Activated effector memory CD4-positive, alpha-beta T cell treated with Interleukin-2 at 50 U/mL for 16 hours (primary cell): Measurements from ENCODE around the gene MYT1.

Source experiments
- DNase-seq: peaks from one replicate; pipeline ENCODE4 v3.0.0-alpha.2; 2020

Gene MYT1

DNA sequence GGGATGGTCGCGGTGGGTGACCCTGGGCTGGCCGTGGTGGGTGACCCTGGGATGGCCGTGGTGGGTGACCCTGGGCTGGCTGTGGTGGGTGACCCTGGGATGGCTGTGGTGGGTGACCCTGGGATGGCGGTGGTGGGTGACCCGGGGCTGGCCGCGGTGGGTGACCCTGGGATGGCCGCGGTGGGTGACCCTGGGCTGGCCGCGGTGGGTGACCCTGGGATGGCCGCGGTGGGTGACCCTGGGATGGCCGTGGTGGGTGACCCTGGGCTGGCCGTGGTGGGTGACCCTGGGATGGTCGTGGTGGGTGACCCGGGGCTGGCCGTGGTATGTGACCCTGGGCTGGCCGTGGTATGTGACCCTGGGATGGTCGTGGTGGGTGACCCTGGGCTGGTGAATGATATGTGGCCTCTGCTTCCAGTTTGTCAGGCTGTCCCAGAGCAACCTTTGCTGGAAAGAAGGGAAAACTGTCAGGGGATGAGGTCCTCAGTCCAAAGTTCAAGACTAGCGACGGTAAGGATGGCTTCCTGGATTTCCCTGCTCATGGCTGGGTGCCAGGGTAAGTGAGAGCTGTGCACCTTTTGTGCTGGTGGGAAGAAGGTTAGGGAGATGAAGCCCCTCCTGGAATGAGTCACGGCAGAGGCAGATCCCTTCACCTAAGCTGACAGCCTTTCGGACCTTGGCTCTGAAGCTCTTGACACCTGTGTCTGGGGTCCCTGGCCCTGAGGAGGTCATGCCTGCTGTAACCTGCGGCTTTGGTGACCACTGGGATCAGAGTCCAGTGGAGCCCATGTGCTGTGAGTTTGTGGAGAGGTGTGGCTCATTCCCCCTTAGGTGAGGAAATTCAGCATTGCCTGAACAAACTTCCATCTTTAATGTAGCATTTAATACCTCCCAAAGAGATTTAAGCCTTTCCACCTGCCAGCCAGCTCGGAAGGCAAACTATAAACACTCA lies 72.2 kb downstream of the MYT1 start:
- DNase-seq: no peak

DNA sequence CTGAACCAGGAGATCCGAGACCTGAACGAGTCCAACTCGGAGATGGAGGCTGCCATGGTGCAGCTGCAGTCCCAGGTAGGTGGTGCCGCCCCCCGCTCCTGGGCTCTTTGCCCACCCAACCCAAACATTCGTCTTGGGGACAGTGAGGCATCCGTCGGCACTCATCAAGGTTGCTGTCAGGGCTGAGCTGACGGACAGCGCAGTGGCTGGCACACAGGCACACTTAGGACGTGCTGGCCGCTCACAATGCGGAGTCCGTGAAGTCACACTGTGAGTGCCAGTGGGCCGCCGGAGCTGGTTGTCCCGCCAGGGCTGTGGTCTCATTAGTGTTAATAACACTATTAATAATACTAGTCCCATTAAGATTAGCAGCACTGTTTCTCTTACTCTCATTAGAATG lies 73.1 kb downstream of the MYT1 start:
- no peak for DNase-seq

DNA sequence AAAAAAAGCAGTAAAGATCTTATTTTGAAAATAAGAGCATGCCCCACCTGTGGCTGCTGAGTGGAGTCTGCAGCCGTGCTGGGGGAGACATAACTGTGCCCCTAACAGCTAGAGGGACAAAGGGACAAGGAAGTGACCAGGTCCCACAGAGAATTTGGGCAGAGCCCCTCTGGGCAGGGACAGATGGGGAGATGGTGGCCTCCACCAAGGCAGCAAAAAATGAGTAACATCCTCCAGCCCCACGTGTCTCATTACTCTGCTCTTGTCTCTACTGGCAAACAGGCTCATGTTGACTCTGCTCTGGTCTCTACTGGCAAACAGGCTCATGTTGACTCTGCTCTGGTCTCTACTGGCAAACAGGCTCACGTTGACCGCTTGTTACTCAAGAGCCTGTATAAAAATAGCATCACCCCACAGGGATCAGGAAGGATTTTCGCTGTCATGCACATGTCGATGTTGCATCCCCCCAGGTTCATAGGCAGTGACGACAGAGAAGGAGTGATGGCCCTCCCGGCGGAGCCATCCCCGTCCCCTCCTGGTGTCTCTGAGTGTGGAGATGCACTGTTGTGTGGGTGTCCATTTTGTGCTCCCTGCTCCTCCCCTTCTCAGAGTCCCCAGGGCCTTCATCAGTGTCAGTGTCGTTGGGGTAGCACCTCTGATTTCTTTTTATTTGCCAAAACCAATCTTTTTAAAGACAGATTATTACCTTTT lies 74.0 kb downstream of the MYT1 start:
- no peak for DNase-seq

DNA sequence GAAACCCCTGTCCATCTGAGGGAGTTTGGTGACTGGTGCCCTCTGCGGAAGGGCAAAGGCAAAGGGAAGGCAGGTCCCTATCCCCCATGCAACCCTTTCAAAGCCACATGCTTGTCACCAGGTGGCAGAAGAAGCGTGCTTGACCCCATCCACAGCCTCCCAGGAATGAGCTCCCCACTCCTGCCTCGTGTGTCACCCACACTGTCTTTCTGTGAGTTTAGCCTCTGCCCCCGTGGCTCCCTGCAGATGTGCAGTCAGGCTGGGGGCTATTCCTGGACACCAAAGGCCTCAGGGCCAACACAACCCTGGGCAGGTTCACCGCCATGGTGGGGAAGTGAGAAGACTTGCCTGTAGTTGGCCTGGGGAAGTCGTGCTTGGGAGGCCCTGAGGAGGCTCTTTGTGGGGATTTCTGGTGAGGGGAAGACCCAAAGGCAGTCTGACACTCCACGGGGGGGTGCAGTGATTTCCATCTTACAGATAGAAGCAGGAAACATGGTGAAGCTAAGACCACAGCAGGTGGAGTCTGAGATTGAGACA lies 74.7 kb downstream of the MYT1 start:
- no peak for DNase-seq

DNA sequence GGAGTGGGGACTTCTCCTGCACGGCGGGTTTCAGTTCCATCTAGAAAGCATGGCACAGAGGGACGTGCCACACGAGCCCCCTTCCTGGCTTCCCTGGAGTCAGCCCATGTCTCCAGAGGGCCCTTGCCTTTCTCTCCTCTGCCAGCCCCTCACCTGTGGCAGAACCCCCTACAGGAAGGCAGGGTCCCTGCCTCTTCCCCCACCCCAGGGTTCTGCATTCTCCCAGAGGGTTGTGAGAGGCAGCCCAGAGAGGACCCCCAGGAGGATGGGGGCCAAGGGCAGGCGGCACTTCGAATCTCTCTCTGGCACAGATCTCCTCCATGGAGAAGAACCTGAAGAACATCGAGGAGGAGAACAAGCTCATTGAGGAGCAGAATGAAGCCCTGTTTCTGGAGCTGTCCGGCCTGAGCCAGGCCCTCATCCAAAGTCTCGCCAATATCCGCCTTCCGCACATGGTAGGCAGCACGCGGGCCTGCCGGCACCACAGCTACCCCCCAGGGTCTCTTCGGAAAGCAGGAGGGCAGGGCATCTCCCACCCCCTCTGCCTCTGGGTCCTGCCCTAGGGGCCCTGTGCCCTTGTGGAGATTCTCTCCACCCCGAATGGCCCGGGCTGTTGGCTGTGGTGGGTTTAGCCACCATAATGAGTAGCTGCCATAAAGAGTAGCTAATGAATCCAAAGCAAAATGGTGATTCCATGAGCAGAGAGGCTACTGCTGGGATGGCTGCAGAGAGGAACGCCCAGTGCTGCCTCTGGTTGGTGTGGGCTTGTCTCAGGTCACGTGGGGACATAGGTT lies 75.4 kb downstream of the MYT1 start:
- DNase-seq: no peak

DNA sequence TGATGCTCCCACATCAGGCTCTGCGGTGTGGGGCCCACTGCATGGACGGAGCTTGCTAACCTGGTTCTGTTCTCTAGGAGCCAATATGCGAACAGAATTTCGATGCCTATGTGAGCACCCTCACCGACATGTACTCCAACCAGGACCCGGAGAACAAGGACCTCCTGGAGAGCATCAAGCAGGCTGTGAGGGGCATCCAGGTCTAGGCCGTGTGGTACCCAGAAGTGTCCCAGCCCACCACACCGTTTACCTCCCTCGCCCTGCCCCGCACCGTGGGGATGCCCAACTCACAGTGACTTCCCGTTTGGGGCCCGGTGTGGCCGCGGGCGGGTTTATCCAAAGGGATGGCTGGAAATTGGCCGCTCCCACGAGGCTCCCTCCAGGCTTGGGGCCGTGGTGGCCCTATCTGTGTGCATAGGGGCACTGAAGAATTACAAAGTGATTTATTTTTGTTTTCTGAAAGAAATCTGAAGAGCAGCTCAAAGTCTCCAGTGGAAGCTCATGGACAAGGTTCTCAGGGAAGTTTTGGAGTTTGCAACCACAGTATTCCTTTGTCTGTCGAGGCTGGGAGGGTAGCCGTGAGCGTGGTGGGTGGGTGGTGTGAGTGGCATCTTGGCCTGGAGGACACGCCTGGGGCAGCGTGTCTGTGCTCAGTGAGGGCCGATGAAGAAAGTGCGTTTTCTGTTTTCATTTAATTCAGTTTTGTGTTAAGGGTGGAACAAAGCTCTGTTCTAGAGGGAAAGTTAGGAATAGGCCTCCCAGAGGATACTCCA lies 76.2 kb downstream of the MYT1 start:
- DNase-seq: no peak

DNA sequence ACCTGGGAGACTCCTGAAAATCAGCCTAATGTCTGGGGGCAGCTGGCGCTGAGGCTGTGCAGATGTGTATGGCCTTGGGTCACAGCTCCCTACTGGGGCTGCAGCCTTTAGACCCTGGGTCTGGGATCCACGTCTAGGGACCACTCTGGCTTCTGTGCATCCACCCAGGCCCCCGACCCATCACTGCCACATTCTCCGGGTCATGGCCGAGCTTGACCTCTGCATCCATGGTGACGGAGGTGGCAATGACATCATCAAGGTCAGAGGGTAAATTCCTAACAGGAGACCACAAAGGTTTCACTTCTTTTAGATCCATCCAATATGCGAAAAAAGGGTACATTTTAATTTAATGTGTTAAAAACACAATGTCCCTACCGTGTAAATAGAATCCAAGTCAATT lies 76.8 kb downstream of the MYT1 start:
- DNase-seq: no peak

DNA sequence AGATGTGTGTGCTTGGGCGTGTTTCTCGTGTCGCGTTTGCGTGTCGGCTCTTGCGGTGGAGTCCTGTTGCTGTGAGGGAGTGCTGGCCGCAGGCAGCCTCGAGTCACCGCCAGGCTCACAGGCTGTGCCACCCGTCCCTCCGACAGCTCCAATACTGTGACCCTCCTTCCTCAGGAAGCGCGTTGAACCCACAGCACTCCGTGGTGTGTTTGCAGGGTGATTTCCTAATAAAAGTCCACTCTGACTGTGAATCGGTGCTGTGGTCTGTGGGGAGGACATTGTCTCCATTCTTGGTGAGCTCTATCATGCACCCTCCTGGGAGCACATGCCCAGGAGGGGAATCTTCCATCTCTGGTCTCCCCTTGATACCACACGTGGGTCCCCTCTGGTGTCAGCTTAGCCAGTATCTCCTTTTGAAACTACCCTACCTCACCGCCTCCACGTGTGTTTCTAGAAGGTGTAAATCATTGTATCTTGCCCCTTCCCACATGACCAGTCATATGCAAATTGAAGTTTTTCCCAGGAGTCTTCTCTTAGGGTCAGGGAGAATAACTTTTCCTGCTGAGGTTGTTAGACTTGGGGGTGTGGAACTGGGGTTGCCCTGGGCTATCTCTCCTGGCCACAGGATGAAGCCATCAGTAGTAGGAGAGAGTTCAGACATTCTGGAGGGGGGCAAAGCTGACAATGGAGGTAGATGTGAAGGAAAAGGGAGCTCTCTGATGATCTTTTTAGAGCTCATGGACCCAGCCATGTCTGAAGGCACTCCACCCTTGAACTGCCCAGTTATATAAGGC lies 77.9 kb downstream of the MYT1 start:
- no peak for DNase-seq

DNA sequence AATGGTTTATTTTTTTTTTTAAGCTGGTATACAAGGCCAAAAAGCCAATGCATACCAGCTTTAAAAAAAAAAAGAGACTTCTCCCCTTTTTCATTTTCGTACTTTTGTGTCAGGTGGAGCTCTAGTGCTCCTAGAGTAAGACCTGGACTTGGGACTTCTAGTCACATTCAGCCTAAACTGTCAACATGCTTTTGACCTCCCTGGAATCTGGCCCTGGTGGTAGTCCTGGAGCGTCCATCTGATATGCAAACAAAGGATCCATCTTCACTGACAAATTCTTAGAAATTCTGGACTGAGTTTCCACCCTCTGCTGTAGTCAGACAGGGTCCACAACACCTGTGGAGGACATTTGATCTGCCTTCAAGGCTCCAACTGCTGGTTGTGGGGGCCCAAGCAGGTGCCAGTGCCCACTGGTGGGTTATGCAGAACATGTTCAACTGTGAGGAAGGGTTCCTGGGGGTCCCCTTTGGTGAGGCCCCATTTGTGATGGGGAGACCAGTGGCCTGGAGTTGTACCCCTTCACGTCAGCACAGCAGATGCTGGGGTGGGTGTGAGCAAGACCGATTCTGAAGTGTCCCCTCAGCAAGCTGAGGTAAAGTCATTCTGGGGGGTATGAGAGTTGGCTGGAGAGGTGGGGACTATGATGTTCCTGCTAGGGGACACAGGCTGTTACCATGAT lies 78.7 kb downstream of the MYT1 start:
- no peak for DNase-seq

DNA sequence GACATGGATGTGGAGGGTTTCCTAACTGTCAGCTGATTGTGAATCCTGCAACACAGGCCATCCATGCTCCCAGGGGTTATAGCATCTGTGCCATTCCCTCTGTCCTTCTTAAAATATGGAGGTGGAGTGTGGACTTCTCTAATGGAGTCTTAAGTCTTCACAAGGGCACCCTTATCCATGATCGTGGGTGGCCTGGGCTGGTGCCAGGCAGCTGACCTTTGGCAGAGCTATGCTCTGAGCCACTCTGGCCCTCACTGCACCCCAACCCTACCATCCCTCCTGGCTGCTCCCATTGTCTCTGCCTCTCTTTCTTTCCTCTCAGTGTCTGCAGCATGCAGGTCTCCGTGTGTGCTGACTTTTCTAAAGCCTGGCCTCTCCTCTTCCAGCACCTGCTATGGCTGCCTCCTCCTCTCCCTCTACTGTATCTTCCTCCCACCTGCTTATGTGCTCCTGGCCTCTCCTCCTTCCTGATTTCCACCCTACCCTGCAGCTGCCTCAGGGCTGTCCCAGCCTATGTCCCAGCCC lies 80.1 kb downstream of the MYT1 start:
- no peak for DNase-seq

DNA sequence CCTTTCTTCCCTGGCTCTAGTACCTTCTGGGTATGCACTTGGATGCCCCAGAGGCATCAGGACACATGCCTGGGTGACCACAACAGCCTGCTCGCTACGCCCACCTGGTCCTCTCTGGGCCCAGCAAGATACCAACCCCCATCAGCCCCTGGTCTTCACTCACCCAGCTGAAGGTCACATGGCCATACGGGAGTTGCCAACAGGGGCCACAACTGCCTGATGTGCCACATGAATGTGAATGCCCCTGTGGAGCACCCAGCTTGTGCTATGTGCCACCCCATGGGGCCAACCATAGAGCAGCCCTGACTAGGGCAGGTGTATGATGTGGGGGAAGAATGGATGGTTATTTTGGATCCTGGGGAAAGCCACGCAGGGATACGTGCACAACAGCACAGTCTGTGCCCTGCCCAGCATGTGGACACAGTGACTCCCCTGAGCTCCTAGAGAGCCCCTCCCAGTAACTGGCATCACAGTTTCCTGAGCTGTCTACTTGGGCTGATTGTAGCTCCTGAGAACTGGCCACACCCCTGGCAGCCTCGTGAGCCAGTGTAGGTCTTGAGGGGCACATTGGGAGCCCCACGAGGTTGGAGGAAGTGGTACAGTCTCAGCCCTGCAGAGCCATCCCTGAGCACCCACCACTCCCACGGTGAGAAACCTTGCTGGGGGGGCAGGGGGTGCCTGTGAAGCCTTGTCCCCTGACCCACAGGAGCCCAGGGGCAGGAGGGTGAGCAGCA lies 80.8 kb downstream of the MYT1 start:
- DNase-seq: no peak

DNA sequence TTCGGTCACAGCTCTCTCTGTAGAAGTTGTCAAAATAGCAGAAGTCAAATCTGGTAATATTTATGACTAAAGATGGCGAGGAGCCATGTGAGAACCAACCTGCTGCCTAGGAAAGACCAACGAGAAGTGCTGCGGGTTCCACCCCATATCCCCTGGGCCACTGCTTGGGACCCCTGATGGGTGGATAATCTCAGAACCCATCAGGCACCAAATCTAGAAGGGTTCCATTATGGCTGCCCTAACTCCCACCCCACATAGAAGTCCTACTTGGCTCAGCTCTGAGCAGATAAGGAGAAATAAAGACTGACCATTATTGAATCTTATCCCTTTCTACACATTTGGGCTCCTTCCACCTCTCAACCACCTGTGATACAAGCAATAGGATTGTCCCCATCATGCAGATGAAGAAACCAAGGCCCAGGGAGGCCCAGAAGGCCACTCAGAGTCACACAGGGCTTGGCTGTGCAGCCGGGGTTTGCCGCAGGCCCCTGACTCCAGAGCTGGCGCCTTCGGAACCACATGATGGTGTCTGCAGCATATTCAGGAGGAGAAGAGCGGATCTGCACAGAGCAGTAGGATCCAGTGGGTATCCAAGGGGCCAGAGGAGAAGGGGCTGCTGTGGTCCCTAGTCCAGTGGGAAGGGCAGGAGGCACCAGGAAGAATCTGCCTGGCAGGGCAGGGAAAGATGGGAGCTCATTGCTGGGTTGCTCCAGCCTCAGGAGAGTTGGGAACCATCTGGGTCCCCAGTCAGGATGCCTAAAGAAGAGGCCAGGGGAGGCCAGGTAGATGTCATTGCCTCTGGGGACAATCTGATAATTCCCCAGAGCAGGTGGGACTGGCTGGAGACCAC lies 81.7 kb downstream of the MYT1 start:
- no peak for DNase-seq

DNA sequence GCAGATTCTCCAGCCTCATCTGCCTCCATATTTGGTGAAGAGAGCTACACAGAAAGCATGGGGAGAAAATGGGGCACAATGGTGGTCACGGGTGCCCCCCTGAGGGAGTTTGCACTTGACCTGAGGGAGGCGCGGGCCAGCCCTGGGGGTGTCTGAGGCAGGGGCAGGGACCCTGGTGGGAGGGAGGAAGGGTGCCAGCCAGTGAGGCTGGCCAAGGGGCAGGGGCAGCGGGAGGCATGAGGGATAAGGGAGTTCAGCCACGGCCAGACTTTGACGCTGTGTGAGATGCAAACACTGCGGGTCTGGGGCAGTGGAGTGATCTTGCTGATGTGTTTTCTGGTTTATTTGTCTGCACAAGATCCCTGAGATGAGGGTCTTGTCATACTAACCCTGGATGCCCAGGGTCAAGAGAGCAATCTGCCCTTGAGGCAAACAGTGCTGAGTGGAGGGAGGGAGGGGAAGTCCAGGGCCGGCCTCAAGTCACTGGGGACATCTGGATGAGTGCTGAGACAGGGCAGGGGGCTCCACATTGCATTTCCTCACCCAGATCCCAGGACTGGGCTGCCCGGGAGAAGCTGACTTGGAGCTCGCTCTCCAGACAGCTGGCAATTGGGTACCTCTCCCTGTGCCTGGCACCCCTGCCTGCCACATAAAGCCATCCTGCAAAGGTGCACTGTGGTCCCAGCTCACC lies 82.5 kb downstream of the MYT1 start:
- no peak for DNase-seq

DNA sequence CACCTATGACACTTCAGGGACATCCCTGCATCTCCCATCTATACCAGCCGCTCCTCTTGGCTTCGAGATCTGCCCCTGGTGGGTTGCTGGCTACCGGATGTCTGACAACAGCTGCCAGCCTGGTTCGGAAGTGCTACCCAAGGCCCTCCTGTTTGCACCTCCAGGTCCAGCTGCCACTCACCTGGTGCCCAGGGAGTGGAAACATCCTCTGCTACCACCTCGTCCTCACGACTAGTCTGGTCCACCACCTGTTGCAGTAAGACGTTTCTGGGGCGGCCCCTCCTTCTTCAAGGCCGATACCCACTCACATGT lies 83.0 kb downstream of the MYT1 start:
- no peak for DNase-seq

DNA sequence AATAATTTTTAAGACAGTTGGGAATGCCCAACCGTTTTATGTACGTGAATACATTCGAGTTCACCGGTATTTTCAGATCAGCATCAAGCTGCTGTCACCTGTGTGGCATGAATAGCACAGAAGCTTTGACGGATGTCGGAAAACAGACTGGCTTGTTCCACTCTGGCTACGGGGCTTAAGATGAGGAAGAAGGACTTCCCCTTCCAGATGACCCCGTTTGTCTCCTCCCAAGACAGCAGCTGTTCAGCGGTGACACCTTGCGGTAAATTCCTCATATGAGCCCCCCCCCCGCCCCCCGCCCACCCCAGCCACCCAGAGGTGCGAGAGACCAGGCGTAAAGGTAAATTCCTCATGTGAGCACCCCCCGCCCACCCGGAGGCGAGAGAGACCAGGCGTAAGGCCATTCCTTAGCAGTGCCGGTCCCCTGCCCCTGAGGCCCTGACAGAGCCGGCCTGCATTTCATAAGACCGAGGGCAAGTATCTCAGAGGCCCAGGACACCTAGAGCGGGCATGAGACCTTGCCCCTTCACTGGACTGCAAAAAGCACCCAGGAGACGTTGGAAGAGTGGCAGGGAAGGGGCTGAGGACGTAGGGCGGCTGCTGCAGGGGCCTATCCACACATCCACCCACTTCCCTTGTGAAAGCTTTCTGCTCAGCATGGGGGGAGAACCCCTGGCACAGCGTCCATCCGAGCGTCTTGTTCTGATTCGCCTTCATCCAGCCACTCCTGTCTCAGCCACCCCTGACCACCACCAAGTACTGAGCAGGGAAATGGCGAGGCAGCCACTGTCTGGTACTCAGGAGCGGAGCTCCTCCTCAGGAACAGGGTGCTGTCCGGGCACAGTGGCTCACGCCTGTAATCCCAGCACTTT lies 84.0 kb downstream of the MYT1 start:
- no peak for DNase-seq

DNA sequence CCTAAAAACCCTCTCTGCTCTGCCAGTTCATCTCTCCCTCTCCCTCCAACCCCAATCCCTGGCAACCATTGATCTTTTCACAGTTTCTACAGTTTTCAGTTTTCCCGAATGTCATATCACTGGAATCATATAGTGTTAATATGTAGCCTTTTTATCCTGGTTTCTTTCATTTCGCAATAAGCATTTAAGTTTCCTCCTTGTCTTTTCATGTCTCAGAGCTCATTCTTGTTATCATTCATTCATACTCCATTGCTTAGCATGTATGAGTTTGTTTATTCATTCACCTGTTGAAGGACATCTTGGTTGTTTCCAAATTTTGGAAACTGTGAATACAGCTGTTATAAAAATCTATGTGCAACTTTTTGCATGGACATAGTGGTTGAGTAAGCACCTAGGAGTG lies 85.8 kb downstream of the MYT1 start:
- no peak for DNase-seq

DNA sequence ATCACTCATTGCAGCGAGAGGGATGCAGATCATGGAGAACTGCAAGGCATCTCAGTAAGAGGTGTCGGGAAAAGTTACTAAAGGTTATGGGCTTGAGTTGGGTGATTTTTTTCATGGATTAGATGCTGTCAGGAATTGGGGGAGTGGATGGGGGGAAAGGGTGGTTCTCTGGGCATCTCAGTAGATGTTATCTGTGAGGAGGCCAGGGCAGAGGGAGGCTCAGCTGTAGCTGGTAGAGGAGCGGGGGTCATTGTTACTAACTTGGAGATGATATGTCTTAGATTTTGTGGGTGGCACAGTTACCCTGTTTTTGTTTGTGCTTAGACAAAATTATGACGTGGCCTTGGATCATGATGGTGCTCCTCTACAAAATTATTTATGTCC lies 88.7 kb downstream of the MYT1 start:
- no peak for DNase-seq

DNA sequence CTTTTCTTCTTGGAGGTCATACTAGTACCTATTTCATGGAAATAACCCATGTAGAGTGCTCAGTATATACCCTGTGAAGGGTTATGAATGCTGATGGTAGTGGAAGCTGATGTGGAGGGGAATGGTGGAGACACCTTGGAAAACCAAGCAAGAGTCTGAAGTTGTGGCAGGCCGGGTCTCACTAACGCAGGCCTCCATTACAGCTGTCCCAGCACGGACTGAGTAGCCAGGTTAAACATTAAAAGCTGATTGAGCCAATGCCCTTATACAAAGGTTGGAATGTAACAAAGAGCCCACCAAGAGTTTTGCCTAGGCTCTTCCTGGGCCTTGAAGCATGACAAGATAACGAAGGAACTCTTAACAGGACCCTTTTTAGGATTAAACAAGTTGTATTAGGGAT lies 89.2 kb downstream of the MYT1 start:
- no peak for DNase-seq
